ENCODE results near the gene ARHGAP25.

ARHGAP25 gene

DNA sequence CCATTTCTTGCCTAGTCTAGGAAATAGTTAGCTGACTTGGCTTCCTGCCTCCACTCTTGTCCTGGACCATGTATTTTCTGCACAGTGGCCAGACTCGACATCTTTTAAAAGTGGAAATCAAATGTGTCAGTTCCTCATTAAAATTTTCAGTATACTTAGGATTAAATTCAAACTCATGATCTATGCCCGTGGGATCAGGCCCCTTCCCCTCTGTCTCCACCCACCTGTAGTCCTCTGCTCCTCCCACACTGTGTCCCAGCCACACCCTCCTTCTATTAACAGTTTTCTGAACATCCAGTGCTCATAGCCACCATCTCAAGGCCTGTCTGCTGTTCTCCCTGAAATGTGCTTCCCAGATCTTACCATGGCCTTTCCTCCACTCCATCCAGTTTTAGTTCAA, 13.3 kb downstream of the ARHGAP25 start:
- Histone ChIP-seq H3K4me2 (ENCODE audit: low read depth, low read length, poor library complexity, severe bottlenecking) (no peak overlapping the region), H3F3A (ENCODE audit: insufficient read depth) (no peaks in the 10 kb centered on the region), H3K4me3 (ENCODE audit: insufficient read depth, low read length, poor library complexity, severe bottlenecking) (no peak overlapping the region), H3K9ac (ENCODE audit: low read length) (no peak overlapping the region), H3K9me3 (ENCODE audit: insufficient read depth, low read length) (no peaks in the 10 kb centered on the region), H3K27ac (ENCODE audit: low read depth, low read length) (peak overlapping the region; percentile 2; the same call in 1 of the 2 replicates), H3K27me3 (ENCODE audit: low read length) (no peaks in the 10 kb centered on the region), H2AFZ (ENCODE audit: low read depth, low read length, severe bottlenecking) (no peak overlapping the region), H3K79me2 (ENCODE audit: insufficient read depth, low read length) (peaks cover 58% of the 10 kb centered on the region), H3K9me2 (replicated peaks; ENCODE audit: insufficient read depth, low read length) (no peaks in the 10 kb centered on the region), H3K36me3 (ENCODE audit: low read length) (no peaks in the 10 kb centered on the region), H4K20me1 (ENCODE audit: low read depth, low read length) (no peaks in the 10 kb centered on the region)
- TF ChIP-seq, protein P1, sequence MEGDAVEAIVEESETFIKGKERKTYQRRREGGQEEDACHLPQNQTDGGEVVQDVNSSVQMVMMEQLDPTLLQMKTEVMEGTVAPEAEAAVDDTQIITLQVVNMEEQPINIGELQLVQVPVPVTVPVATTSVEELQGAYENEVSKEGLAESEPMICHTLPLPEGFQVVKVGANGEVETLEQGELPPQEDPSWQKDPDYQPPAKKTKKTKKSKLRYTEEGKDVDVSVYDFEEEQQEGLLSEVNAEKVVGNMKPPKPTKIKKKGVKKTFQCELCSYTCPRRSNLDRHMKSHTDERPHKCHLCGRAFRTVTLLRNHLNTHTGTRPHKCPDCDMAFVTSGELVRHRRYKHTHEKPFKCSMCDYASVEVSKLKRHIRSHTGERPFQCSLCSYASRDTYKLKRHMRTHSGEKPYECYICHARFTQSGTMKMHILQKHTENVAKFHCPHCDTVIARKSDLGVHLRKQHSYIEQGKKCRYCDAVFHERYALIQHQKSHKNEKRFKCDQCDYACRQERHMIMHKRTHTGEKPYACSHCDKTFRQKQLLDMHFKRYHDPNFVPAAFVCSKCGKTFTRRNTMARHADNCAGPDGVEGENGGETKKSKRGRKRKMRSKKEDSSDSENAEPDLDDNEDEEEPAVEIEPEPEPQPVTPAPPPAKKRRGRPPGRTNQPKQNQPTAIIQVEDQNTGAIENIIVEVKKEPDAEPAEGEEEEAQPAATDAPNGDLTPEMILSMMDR (IDR thresholded peaks at IDR 0.05; ENCODE audit: insufficient read depth, low read length, poor library complexity, severe bottlenecking): no peak
- TF ChIP-seq EZH2phosphoT487 (conservative IDR thresholded peaks at IDR 0.05; ENCODE audit: low read length): no peak

- Histone ChIP-seq H3K27me3 (ENCODE audit: low read length) (no peaks in the 10 kb centered on the region), H3K27ac (ENCODE audit: low read depth, low read length) (peak overlapping the region; percentile 4; the same call in 1 of the 2 replicates), H3K79me2 (ENCODE audit: insufficient read depth, low read length) (peaks cover 58% of the 10 kb centered on the region), H3K9me3 (ENCODE audit: insufficient read depth, low read length) (no peaks in the 10 kb centered on the region), H3K4me3 (ENCODE audit: insufficient read depth, low read length, poor library complexity, severe bottlenecking) (no peak overlapping the region), H3K9me2 (replicated peaks; ENCODE audit: insufficient read depth, low read length) (no peaks in the 10 kb centered on the region), H2AFZ (ENCODE audit: low read depth, low read length, severe bottlenecking) (no peak overlapping the region), H4K20me1 (ENCODE audit: low read depth, low read length) (no peaks in the 10 kb centered on the region), H3K36me3 (ENCODE audit: low read length) (no peaks in the 10 kb centered on the region), H3K9ac (ENCODE audit: low read length) (no peak overlapping the region; the same call in 1 of the 2 replicates), H3F3A (ENCODE audit: insufficient read depth) (no peaks in the 10 kb centered on the region), H3K4me2 (ENCODE audit: low read depth, low read length, poor library complexity, severe bottlenecking) (no peak overlapping the region)
- TF ChIP-seq, protein P1 (IDR thresholded peaks at IDR 0.05; ENCODE audit: insufficient read depth, low read length, poor library complexity, severe bottlenecking): no peak
- TF ChIP-seq EZH2phosphoT487 (conservative IDR thresholded peaks at IDR 0.05; ENCODE audit: low read length): no peak
Observed at GRCh38 chr2:68748568-68748967, 14.0 kb downstream of the ARHGAP25 start.

DNA sequence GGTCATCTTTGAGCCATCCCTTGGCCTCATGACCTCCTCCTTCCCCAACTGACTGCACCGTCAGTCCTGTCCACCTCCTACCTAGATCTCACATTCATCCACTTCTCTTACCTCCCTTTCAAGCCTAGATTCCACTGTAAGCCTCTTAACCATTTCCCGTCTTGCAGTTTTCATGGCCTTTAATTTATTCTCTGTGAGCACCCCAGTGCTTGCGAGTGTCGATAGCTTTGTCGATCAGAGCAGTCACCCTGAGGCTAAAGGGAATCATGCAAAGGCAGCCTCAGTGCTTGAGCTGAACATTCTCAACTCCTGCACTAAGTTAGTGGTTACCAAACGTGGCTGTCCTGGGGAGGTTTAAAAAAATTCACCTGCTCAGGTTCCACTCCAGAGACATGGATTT, 14.7 kb downstream of the ARHGAP25 start:
- Histone ChIP-seq H3K4me3 (ENCODE audit: insufficient read depth, low read length, poor library complexity, severe bottlenecking) (no peak overlapping the region), H3K4me2 (ENCODE audit: low read depth, low read length, poor library complexity, severe bottlenecking) (no peak overlapping the region), H4K20me1 (ENCODE audit: low read depth, low read length) (no peaks in the 10 kb centered on the region), H3F3A (ENCODE audit: insufficient read depth) (no peaks in the 10 kb centered on the region), H3K9ac (ENCODE audit: low read length) (no peak overlapping the region), H2AFZ (ENCODE audit: low read depth, low read length, severe bottlenecking) (no peak overlapping the region), H3K79me2 (ENCODE audit: insufficient read depth, low read length) (peaks cover 58% of the 10 kb centered on the region), H3K9me3 (ENCODE audit: insufficient read depth, low read length) (no peaks in the 10 kb centered on the region), H3K27me3 (ENCODE audit: low read length) (no peaks in the 10 kb centered on the region), H3K9me2 (replicated peaks; ENCODE audit: insufficient read depth, low read length) (no peaks in the 10 kb centered on the region), H3K36me3 (ENCODE audit: low read length) (no peaks in the 10 kb centered on the region), H3K27ac (ENCODE audit: low read depth, low read length) (no peak overlapping the region)
- TF ChIP-seq, protein P1 (IDR thresholded peaks at IDR 0.05; ENCODE audit: insufficient read depth, low read length, poor library complexity, severe bottlenecking): no peak
- TF ChIP-seq EZH2phosphoT487 (conservative IDR thresholded peaks at IDR 0.05; ENCODE audit: low read length): no peak

Measured in SU-DHL-6 (cell line).